Left kidney (tissue), 8 donors: ENCODE measurements around the gene PDX1. TPM values are rescaled to one million over a fixed set of nuclear protein-coding genes. Genes with fewer than 3 reads are reported as not detected.

Source experiments
- DNase-seq: peaks from one replicate; pipeline ENCODE4 v3.0.0-alpha.2; 2013
- long read RNA-seq, 8 donors: transcript quantifications; one replicate each; lab custom pipeline, GENCODE V29; 2026
- polyA plus RNA-seq: library from polyadenylated mRNA; unstranded; fragments of 120-200 nt; gene quantifications from one replicate; pipeline ENCODE4 v1.2.1, GENCODE V29; 2013; ENCODE audit not compliant: insufficient read length

PDX1 gene
- polyA plus RNA-seq = not detected
- long read RNA-seq, donor 1 = 0 reads
- long read RNA-seq, donor 2 = 0 reads
- long read RNA-seq, donor 3 = 0 reads
- long read RNA-seq, donor 4 = 0 reads
- long read RNA-seq, donor 5 = 0 reads
- long read RNA-seq, donor 6 = 0 reads
- long read RNA-seq, donor 7 = 0 reads
- long read RNA-seq, donor 8 = 0 reads

DNA sequence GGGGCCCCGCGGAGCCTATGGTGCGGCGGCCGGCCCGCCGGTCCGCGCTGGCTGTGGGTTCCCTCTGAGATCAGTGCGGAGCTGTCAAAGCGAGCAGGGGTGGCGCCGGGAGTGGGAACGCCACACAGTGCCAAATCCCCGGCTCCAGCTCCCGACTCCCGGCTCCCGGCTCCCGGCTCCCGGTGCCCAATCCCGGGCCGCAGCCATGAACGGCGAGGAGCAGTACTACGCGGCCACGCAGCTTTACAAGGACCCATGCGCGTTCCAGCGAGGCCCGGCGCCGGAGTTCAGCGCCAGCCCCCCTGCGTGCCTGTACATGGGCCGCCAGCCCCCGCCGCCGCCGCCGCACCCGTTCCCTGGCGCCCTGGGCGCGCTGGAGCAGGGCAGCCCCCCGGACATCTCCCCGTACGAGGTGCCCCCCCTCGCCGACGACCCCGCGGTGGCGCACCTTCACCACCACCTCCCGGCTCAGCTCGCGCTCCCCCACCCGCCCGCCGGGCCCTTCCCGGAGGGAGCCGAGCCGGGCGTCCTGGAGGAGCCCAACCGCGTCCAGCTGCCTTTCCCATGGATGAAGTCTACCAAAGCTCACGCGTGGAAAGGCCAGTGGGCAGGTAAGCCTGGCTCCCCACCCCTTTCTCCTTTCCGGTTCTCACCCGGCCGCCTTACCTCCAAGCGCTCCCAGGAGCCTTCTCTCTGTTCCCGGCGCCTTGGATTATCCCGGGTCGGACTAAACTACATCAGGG, at the start of gene PDX1:
Gene PDX1, plus strand, starts transcription at position 67 of the 743 bp plus-strand sequence. Its CDS starts 139 bp downstream, at position 206.
- no peak for DNase-seq

GRCh38 chr13:27878274-27878673, 41.5 kb upstream of the PDX1 start:
- no peak for DNase-seq

- no peak for DNase-seq
These were observed 30.3 kb upstream of the PDX1 start for GRCh38 chr13:27889471-27889870.

- no peak for DNase-seq
These were observed 23.1 kb upstream of the PDX1 start for GRCh38 chr13:27896726-27897125.

- DNase-seq = no peak
These were observed 15.1 kb upstream of the PDX1 start for GRCh38 chr13:27904719-27905118.

GRCh38 chr13:27905650-27906049, 14.2 kb upstream of the PDX1 start:
- no peak for DNase-seq

DNA sequence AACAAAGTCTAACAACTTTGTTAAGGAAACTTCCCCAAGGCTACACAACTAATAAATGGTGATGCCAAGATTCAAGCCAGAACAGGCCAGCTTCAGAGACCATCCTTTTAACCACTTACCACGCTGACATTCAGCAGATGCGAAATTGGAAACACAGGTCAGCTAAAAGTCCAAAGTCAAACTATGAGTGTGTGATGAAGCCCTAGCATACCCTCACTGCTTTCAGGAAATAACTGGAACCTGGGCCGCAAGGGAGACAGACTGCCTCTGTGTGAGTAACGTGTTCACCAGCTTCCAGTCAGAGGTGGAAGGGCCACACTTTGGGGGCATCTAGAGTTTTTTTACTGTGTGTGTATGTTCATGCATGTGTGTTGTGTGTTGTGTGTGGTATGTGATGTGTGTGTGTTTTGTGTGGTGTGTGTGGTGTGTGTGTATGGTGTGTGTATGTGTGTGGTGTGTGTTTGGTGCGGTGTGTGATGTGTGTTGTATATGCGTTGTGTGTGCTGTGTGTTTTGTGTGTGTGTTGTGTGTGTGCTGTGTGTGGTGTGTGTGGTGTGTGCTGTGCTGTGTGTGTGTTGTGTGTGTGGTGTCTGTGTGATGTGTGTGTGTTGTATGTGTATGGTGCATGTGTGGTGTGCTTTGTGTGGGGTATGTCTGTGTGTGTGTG, 12.5 kb upstream of the PDX1 start:
- no peak for DNase-seq

DNA sequence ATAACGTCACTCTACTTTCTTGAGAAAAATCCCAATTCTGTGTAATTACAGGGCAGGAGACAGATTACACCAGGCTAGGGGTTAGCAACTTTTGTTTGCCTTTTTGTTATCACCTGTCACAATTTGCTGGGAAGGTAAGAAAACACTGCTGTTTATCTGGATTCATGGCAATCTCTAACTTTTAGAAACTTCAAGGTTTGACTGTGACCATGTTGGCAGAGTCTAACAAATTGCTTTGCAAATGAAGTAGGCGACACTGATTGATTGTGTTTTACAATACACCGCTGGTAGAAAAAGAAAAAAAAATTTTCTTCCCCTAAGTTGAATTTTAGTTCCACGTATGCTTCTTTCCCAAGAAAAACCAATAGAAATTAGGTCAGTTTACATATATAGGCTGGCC, 10.4 kb upstream of the PDX1 start:
- no peak for DNase-seq

DNA sequence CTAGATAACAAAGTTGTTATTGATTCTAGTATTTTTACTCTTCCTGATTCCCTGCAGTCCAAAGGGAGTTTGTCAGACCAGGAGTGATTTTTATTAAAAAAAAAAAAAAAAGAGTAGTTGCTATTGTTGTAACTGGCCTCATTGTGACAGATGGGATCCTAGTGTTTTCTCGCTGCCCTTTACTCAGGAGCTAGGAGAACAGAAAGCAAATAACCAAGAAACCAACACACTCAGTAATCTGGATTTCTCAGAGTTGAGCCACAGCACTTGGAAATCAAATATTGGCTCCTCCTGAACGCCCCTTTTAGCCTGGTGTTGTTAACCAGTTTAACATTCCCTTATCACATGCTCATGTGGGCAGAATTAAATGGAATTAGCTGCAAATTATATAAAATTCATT, 8.3 kb upstream of the PDX1 start:
- no peak for DNase-seq

DNA sequence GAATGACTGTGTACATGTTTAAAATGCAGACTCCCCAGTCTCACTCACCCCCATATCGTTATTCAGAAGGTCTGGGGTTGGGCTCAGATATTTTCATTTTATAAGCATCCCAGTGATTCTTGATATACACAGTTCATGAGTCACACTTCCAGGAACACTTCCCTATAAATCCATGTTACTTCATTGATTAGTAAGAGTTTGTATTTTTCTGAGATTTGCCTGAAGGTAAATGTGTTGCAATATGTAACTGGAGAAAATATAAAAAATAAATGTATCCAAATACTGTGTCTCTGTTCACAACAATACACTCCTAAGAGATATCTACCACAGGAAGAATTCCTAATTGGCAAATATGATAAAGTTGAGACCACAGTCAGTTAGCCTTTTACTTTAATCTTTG, 6.6 kb upstream of the PDX1 start:
- no peak for DNase-seq

- no peak for DNase-seq
These were observed 4.2 kb upstream of the PDX1 start for GRCh38 chr13:27915301-27916207.

GRCh38 chr13:27917121-27917947, 2.5 kb upstream of the PDX1 start:
- no peak for DNase-seq

DNA sequence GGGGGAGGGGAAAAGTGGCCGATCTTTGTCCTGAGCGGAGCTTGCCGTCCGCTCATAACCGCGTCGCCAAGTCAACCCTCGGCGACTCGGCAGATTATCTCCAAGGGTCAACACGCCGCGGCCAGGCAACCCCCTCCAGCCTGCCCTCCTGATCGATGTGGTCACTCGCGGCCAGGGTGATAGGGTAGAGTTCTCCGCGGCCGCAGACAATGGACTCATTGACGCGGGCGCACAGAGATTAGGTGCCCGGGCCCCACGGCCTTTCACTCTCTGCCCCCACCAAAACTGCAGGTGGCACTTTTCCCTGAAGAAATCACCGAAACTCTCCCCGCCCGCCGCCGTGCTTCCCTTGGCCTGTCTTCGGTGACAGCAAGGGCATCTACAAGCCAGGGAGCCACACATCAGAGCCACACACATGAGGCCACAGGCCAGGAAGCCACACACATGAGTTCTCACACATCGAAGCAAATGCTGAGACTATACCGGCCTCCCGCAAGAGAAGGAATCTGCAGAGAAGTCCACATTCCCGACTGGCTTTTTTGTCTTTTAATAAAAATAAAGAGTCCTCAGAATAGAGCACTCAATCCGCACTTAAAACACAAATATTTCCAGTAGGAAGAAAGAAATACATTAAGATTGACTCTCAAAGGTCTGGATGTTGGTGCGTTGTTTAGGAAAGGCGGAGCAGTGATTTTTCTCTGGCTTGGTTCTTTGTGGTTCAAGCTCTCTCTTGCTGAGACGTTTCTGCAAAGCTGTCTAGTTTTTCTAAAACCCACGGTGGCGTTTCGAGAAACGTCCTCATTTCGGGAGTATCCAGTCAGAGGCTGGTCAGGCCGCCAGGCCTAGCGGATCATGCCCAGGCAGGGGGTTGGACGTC, 1.5 kb upstream of the PDX1 start:
- no peak for DNase-seq

- no peak for DNase-seq
These were observed 712 bp upstream of the PDX1 start for GRCh38 chr13:27918918-27919658.

DNA sequence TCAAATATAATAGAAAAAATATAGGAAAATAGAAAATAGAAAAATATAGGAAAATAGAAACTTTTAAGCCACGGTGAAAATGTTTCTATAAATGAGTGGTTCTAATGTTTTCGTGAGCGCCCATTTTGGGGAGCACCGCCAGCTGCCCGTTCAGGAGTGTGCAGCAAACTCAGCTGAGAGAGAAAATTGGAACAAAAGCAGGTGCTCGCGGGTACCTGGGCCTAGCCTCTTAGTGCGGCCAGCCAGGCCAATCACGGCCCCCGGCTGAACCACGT, 204 bp upstream of the PDX1 start:
- DNase-seq = no peak

GRCh38 chr13:27920677-27921420, 1.0 kb downstream of the PDX1 start:
- DNase-seq = no peak

DNA sequence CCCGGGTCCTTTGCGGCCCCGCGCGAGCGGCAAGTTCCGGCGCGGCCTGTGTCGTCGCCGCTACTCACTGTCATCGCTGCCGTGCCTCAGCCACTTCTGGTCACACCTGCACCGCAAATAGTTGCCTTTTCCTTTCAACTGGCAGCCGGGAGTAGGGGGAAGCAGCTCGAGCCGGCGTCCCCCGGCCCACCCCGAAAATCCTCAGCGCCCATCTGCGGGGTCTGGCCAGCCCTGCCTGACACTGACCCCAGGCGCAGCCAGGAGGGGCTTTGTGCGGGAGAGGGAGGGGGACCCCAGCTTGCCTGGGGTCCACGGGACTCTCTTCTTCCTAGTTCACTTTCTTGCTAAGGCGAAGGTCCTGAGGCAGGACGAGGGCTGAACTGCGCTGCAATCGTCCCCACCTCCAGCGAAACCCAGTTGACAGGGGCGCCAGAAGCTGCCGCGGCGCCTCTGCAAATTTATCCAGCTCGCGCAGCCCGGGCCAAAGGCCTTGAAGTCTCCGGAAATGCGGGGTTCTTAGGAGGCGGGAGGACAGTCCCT, 1.7 kb downstream of the PDX1 start:
- no peak for DNase-seq

DNA sequence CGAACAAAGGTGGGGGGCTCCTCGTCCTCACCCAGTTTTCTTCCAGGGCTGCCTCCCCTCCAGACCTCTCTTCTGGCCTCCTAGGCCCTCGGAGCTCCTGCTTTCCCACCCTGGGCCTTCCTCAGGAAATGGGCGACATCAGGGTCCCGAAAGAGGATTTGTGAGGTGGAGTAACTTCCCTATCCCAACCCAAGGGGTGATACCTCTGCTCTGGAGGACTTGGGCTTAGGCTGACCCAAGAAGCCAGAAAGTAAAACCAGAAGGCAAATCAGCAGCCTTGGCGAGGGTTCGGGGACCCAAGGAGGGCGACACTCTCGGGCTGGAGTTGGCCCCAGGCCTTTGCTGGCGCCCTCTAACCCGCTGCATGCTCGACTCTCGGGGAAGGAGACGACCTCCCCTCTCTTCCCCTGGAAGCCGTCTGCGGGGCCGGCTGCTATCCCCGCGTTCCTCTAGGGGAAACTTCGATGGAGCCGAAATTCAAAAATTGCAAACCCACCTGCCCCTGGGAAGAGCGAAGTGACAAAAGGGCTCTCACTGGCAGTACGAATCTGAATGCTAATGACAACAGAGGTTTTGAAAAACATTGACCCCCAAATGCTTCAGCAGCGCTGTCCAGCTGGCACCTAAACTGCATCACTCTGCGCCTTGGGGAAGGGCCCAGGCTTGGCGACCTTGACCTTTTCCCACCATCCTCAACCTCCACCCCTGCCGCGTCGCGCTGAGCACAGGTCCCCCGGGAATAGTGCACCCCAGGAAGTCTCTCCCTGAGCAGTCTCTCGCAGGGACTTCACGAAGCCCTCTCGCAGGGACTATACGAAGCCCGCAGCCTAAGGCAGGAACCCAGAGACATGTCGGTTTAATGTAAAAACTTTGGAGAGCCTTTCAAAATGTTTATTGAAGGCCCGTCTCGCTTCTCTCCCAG, 2.4 kb downstream of the PDX1 start:
- no peak for DNase-seq
